B cell (primary cell): ENCODE results near the gene VTI1A. TPM values are rescaled to one million over a fixed set of nuclear protein-coding genes. Genes with fewer than 3 reads are reported as not detected.

Source experiments
- ATAC-seq: fragments of 200-7000 bp; cut with Tn5 transposase; one replicate; pipeline ENCODE4 v1.10.0; 2021; ENCODE audit warnings: low read depth, mild to moderate bottlenecking, moderate number of reproducible peaks, moderate library complexity
- CTCF ChIA-PET: fragments of 350-600 bp; sonication (Branson Sonifier 250); formaldehyde crosslinking; loops from one replicate; lab custom pipeline; 2021; ENCODE audit warnings: antibody characterized with exemption, inconsistent platforms; lab: Charles Lee
- POLR2A ChIA-PET: fragments of 350-600 bp; sonication (Branson Sonifier 250); formaldehyde crosslinking; loops from one replicate; lab custom pipeline; 2021; ENCODE audit warnings: antibody characterized with exemption; lab: Charles Lee
- DNase-seq: peaks from one replicate; pipeline ENCODE4 v3.0.0; 2013
- H2AFZ ChIP-seq: 2 replicates; pipeline ENCODE4 v1.6.1; 2012; ENCODE audit warnings: mild to moderate bottlenecking, low read depth, low read length; ENCODE audit not compliant: insufficient read depth, poor library complexity, severe bottlenecking
- H3K27ac ChIP-seq, 2 donors: 1 replicate in 1 of 2; 2 replicates in 1 of 2; pipeline ENCODE4 v1.5.1; 2012 to 2013; ENCODE audit warnings: low read length in 2 of 2, mild to moderate bottlenecking in 2 of 2, moderate library complexity in 1 of 2
- H3K27me3 ChIP-seq, 4 experiments: fragments of 200-600 bp in 1 of 4; sonication (generic) in 1 of 4; replicated peaks in 1 of 4; 1 replicate in 2 of 4; 2 replicates in 2 of 4; pipeline versions ENCODE4 v1.6.1 to v1.7.0; 2013 to 2016; ENCODE audit warnings: low read length in 3 of 4, mild to moderate bottlenecking in 2 of 4, mixed read lengths in 1 of 4, moderate library complexity in 1 of 4; ENCODE audit not compliant: insufficient read depth in 4 of 4, control insufficient read depth in 3 of 4; ENCODE audit errors: control extremely low read depth in 1 of 4
- H3K36me3 ChIP-seq, 2 experiments: replicated peaks in 1 of 2; 1 replicate in 1 of 2; 2 replicates in 1 of 2; pipeline versions ENCODE4 v1.6.1 to v1.7.1; 2013; ENCODE audit warnings: low read length in 1 of 2; ENCODE audit not compliant: insufficient read depth in 2 of 2, control insufficient read depth in 1 of 2; ENCODE audit errors: control extremely low read depth in 1 of 2, extremely low read depth in 1 of 2
- H3K4me1 ChIP-seq, 2 donors: fragments of 200-600 bp in 1 of 2; sonication (generic) in 1 of 2; 1 replicate in 1 of 2; 2 replicates in 1 of 2; pipeline versions ENCODE4 v1.5.1 to v1.6.1; 2013 to 2017; ENCODE audit warnings: low read length in 2 of 2; ENCODE audit not compliant: control insufficient read depth in 2 of 2, insufficient read depth in 2 of 2
- H3K4me2 ChIP-seq: replicated peaks from 2 replicates; pipeline ENCODE3; 2012; ENCODE audit warnings: mild to moderate bottlenecking, low read depth, low read length; ENCODE audit not compliant: poor library complexity, severe bottlenecking
- H3K4me3 ChIP-seq, 5 experiments: fragments of 200-600 bp in 1 of 5; sonication (generic) in 1 of 5; 1 replicate in 3 of 5; 2 replicates in 2 of 5; pipeline versions ENCODE4 v1.5.1 to v1.7.0; 2011 to 2016; ENCODE audit warnings: low read length in 4 of 5, mild to moderate bottlenecking in 4 of 5, low read depth in 2 of 5, control low read depth in 1 of 5, moderate library complexity in 1 of 5; ENCODE audit not compliant: insufficient read depth in 1 of 5; ENCODE audit errors: control extremely low read depth in 1 of 5, extremely low read depth in 1 of 5
- H3K79me2 ChIP-seq: fragments of 200-600 bp; sonication (generic); one replicate; pipeline ENCODE4 v1.6.0; 2016; ENCODE audit warnings: low read length; ENCODE audit not compliant: control insufficient read depth, insufficient read depth
- H3K9ac ChIP-seq: fragments of 200-600 bp; sonication (generic); 2 replicates; pipeline ENCODE4 v1.6.1; 2017; ENCODE audit warnings: mild to moderate bottlenecking, low read length, moderate library complexity
- H3K9me3 ChIP-seq, 3 donors: one replicate each; pipeline versions ENCODE4 v1.6.1 to v1.7.1; 2013; ENCODE audit warnings: low read length in 2 of 3; ENCODE audit not compliant: control insufficient read depth in 2 of 3, insufficient read depth in 1 of 3; ENCODE audit errors: control extremely low read depth in 1 of 3
- H4K20me1 ChIP-seq: 2 replicates; pipeline ENCODE4 v1.6.0; 2012; ENCODE audit warnings: mild to moderate bottlenecking, low read length; ENCODE audit not compliant: insufficient read depth, control insufficient read depth, poor library complexity, severe bottlenecking
- H3K27ac Mint-ChIP-seq: one replicate; pipeline ENCODE4 v1.8.0; 2021; ENCODE audit warnings: mixed read lengths
- H3K27me3 Mint-ChIP-seq: one replicate; pipeline ENCODE4 v1.8.0; 2021; ENCODE audit warnings: mixed read lengths
- H3K4me1 Mint-ChIP-seq: one replicate; pipeline ENCODE4 v1.8.0; 2021; ENCODE audit warnings: mixed read lengths
- H3K4me3 Mint-ChIP-seq: one replicate; pipeline ENCODE4 v1.8.0; 2021; ENCODE audit warnings: mixed read lengths
- H3K9me3 Mint-ChIP-seq: one replicate; pipeline ENCODE4 v1.8.0; 2022; ENCODE audit warnings: mixed read lengths; ENCODE audit not compliant: insufficient read depth
- CTCF ChIP-seq: fragments of 200-600 bp; IDR thresholded peaks from one replicate; pipeline ENCODE4 v1.8.0; 2022; ENCODE audit warnings: antibody characterized with exemption, mild to moderate bottlenecking
- EZH2 ChIP-seq: IDR thresholded peaks from 2 replicates; pipeline ENCODE4 v1.6.1; 2012; ENCODE audit warnings: borderline replicate concordance, low read depth, mild to moderate bottlenecking, moderate library complexity, low read length; ENCODE audit not compliant: insufficient read depth, poor library complexity, severe bottlenecking
- WGBS: methylation state at CpG from one replicate; pipeline ENCODE4 v1.1.5; 2013; ENCODE audit warnings: missing lambda C conversion rate; ENCODE audit not compliant: insufficient coverage; 5-methylcytosine and 5-hydroxymethylcytosine counted together
- intact Hi-C: fragments of 100-400 bp; cut with micrococcal nuclease; formaldehyde crosslinking; loops from one replicate; pipeline ENCODE4 v1.10.0; 2022
- polyA plus RNA-seq: library from polyadenylated mRNA; depleted of rRNA; stranded (reverse); fragments of >200 nt; gene quantifications from 2 replicates; pipeline ENCODE4 v1.2.3, GENCODE V29; 2012
- total RNA-seq, 2 donors: library from RNA; stranded (reverse); fragments of 120-200 nt in 1 of 2; gene quantifications; 1 replicate in 1 of 2; 2 replicates in 1 of 2; pipeline versions ENCODE4 v1.2.3 to v1.2.4, GENCODE V29; 2013 to 2022

Gene VTI1A
- total and polyA plus RNA-seq, 2 donors (not counting 1 experiment from before 2014, with no cell fraction given), result 20.0 to 84.1 TPM

- DNase-seq (no peak), ATAC-seq (no peak)
- no peak overlapping the region for H3K4me3 ChIP-seq
- no peak overlapping the region for H3K27ac ChIP-seq
- intact Hi-C loops, result no loop called here
- peaks cover 15 to 29% of the 10 kb centered on the region in 2 experiments for H3K36me3 ChIP-seq
- Mint-ChIP-seq H3K4me3 (no peak overlapping the region), H3K27ac (no peak overlapping the region), H3K9me3 (no peaks in the 10 kb centered on the region), H3K4me1 (peaks cover 13% of the 10 kb centered on the region), H3K27me3 (no peaks in the 10 kb centered on the region)
- no peak overlapping the region for H3K4me2 ChIP-seq
- H3K79me2 ChIP-seq, result no peaks in the 10 kb centered on the region
- peaks cover 0 to 3% of the 10 kb centered on the region in 2 donors for H3K4me1 ChIP-seq
- no CpG with 5 or more reads among the region's 1 CpG for WGBS
- H3K9ac ChIP-seq, result no peak overlapping the region
- ChIA-PET POLR2A (no interaction called here), CTCF (interaction anchor here (1.6 kb wide), 1 partner anchor 31 kb away, joined by 3 read pairs; no protein-coding TSS in a partner anchor)
- H3K27me3 ChIP-seq, result no peaks in the 10 kb centered on the region
- no peaks in the 10 kb centered on the region for H4K20me1 ChIP-seq
- TF ChIP-seq EZH2, result no peak
- no peak for TF ChIP-seq CTCF
- no peak overlapping the region for H2AFZ ChIP-seq
- H3K9me3 ChIP-seq, result peaks cover 0 to 1% (median 0%) of the 10 kb centered on the region in 3 donors
Measured at GRCh38 chr10:112467541-112468075, 20.6 kb downstream of the VTI1A start.

- H3K9ac ChIP-seq, result no peak overlapping the region
- intact Hi-C loops, result loop anchor here (1.0 kb wide), 1 partner anchor 157 kb away; no protein-coding TSS in a partner anchor
- POLR2A ChIA-PET, result interaction anchor here (0.7 kb wide), 1 partner anchor 44 kb away, joined by 4 read pairs; no protein-coding TSS in a partner anchor
- CTCF ChIA-PET, result interaction anchor here (0.7 to 2.5 kb wide), 35 partner anchors 8 to 913 kb away, joined by 3 to 13 read pairs (median 5); partner anchors contain the start of genes VTI1A and ZDHHC6
- no peak overlapping the region for H3K4me2 ChIP-seq
- H3K36me3 ChIP-seq, result peaks cover 3 to 7% of the 10 kb centered on the region in 2 experiments
- peaks cover 27% of the 10 kb centered on the region for H3K79me2 ChIP-seq
- H4K20me1 ChIP-seq, result no peaks in the 10 kb centered on the region
- no peak overlapping the region for H3K27ac ChIP-seq
- no peak overlapping the region for H3K4me3 ChIP-seq
- ATAC-seq (peak; percentile 47), DNase-seq (peak; percentile 54)
- H3K9me3 Mint-ChIP-seq, result no peaks in the 10 kb centered on the region
- H3K27me3 ChIP-seq, result no peaks in the 10 kb centered on the region
- no peaks in the 10 kb centered on the region for H3K27me3 Mint-ChIP-seq
- H3K9me3 ChIP-seq, result no peaks in the 10 kb centered on the region
- H3K4me1 Mint-ChIP-seq, result peaks cover 4% of the 10 kb centered on the region
- 40% methylated on average over 1 of the region's 4 CpGs for WGBS
- no peak overlapping the region for H2AFZ ChIP-seq
- TF ChIP-seq CTCF (peak; percentile 83), EZH2 (no peak)
- H3K4me1 ChIP-seq, result peaks cover 0 to 3% of the 10 kb centered on the region in 2 donors
- H3K27ac Mint-ChIP-seq, result peak overlapping the region; percentile 17
- H3K4me3 Mint-ChIP-seq, result no peak overlapping the region
Measured at GRCh38 chr10:112471878-112472487, 25.0 kb downstream of the VTI1A start.
